GM18526 (cell line): ENCODE measurements around the gene GPC5.

Source experiments
- POLR2A ChIP-seq: IDR thresholded peaks from 3 replicates; pipeline ENCODE4 v1.6.1; 2011; ENCODE audit not compliant: insufficient read length; ENCODE audit errors: extremely low read depth

Gene GPC5

DNA sequence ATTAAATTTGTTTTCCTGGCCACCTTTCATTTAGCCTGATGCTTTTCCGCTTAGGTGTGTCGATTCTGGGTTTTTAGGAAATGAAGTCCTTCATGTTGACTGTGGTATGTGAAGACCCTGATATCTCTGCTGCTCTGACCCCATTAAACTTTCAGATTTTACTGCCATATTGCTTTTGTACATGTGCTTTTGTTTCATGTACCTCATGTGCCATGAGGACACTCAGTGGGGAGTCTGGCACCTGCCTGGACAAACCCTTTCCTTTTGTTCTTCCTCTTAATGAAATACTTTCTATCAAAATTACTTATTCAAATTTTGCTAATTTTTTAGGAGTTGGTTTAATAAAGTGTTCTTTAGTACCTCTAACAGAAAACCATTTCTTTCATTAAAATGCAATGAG lies 774.8 kb downstream of the GPC5 start:
- no peak for TF ChIP-seq POLR2A

DNA sequence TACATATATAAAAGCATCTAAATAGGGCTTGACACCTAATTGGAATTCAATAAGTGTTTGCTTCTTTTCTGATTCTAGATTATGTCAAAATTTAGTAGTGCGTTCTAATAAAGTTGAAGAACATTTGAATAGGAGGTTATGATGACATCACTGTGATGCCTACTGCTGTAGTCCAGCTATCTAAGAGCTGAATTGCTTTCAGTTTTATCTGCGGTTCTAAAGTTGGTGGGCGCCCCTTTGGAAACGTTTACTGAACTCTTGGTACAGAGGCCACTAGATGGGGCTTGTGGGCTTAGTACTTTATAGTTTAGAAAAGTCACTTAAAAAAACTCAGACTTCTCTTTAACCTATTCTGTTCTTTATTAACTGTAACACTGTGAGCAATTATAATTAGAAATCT lies 776.9 kb downstream of the GPC5 start:
- TF ChIP-seq POLR2A: no peak

DNA sequence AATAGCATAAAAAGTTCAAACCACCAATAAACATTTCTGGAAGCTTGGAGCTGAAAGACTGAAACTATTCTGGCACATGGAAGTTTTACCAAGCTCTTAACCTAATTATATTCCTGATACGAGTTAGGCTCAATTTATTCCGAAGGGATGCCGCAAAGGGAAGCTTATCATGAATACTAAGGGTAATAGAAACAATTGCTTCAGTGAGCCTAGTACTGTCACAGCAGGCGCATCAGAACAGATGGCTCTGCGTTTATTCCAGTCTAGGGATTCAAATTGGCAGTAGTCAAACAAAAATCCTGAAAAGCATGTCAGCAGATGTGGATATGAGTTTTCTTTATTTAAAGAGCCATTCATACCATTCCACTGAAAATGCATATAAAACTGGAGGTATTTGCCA lies 779.5 kb downstream of the GPC5 start:
- no peak for TF ChIP-seq POLR2A

DNA sequence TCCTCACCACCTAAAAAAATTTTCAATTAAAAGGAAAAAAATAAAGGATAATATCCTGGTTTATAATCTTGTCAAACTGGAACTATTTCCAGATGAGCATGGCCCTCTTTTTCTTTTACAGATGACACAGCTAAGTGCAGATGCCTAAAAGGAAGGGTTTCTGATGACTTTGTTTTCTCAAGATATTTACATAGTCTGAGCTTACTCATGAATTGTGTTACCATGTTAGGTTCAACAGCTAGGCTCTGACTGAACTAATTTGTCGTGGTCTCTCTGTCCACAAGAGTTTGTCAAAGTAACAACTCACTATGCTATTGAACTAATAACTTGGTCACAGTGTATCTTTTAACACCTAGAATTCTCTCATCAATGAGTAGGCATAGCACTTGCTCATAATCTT lies 780.8 kb downstream of the GPC5 start:
- TF ChIP-seq POLR2A: no peak

DNA sequence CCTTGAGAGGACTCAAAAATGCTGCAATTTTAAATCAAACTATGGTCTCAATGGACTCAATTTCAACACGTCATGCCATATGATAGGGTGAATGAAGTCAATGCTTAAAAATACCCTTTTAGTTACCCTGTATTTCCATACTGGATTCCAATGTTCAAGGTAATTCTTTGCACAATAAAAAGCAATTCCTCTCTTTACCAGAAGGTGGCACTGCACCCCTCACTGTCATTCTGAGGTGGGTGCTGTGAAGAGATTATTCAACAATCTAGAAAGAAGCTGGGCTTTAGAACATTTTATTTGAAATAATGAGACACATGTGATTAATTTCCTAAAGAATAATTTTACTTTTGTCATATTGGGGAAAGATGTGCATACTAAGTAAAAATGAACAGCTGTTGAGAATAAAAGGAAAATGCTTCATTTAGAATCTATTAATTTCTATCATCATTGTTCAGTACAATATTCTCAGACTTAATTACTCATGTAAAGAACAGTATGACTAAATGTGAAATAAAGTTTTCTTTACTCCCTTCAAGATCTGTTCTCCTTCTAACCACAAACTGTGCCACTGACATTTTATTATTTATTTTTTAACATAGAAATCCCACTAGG lies 789.1 kb downstream of the GPC5 start:
- TF ChIP-seq POLR2A: no peak

DNA sequence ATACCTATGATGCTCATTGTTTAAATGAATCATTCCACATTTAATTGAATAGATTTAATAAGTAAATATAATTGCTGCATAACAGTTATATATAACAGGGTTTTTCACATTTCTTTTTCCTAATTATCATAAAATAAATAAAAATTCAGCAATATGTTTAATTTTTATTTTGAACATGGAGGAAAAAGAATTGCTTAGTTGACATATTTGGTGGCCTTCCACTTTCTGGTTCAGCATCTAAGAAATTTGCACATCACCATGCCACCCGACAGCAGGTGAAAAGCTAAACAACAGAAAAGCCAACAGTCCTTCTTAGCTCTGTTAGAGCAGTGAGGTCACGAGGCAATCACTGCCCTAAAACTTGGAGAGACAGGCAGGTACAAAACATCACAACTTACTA lies 790.2 kb downstream of the GPC5 start:
- no peak for TF ChIP-seq POLR2A

DNA sequence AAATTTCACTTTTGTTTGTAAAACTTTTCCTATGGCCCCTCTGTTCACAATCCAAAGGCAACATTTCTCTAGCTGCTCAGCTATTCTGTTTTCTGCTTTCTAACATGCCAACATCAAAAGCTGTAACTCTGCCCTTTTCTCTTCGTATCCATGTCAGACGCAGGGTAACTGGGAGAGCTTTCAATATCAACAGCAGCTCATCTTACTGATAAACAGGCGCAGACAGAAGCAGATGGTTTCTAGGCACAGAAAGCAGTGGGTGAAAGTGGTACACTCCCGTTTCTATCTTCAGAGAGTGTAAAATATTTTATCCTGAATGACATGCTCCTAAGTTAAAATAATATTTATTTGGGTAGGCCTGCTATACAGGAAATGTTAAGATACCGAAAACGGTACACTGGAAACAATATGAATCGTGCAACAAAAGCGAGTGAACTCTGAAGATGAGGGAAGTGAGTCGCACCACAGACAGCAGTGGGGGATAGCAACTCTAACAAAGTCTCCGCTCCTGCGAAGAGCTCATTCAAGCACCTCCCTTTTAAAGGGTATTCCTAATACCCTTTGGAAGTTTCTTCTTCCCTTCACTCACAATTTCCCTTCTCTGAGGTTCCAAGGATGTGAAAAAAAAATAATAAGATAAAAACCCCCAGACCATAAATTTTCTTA lies 798.3 kb downstream of the GPC5 start:
- TF ChIP-seq POLR2A: no peak

DNA sequence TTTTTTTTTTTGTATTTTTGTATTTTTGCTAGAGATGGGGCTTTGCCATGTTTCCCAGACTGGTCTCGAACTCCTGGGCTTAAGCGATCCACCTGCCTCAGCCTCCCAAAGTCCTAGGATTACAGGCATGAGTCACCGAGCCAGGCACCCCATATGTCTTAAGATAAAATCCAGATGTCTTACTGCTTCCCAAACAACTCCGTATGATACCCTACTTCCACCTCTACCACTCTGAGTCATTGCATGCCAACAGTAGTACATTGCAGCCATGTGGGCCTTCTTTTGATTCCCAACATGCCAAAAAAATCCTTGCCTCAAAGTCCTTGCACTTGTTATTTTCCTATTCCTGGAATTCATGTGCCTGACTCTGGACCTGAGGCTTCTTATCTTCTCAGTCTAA lies 799.2 kb downstream of the GPC5 start:
- no peak for TF ChIP-seq POLR2A

DNA sequence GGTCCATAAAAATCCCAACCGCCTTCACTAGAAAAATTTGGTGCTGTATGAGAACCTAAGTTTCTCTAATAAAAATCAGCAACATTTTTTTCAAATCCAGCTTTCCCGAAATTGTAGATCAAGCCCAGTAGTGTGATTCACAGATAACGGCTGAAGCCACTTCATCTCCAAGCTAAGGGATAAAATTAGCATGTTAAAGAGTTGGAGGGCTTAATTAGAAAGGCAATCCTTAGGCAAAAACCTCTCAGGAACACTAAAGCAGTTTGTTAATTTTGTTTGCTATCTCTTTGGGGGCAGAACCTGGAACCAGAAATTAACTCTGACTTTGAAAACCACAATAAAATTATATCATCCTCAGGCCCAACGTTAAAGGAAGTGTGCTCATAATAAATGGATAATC lies 820.2 kb downstream of the GPC5 start:
- TF ChIP-seq POLR2A: no peak

DNA sequence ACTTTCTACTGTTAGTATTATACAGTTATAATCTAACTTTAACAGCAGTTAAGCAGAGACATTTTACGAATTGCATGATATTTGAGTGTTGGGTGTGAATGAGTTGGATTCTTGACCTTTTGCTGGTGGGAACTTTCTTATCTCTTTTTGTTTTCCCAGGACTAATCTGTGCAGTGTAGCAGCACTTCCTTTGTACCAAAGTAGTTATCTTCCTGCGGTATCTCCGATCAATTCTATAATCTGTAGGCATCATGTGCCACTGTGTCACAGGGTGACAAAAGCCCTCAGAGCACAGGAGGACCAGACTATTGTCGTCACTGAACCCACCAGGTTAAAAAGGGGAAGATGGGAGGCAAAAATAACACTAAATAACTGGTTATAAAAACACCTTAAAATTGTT lies 823.5 kb downstream of the GPC5 start:
- no peak for TF ChIP-seq POLR2A

DNA sequence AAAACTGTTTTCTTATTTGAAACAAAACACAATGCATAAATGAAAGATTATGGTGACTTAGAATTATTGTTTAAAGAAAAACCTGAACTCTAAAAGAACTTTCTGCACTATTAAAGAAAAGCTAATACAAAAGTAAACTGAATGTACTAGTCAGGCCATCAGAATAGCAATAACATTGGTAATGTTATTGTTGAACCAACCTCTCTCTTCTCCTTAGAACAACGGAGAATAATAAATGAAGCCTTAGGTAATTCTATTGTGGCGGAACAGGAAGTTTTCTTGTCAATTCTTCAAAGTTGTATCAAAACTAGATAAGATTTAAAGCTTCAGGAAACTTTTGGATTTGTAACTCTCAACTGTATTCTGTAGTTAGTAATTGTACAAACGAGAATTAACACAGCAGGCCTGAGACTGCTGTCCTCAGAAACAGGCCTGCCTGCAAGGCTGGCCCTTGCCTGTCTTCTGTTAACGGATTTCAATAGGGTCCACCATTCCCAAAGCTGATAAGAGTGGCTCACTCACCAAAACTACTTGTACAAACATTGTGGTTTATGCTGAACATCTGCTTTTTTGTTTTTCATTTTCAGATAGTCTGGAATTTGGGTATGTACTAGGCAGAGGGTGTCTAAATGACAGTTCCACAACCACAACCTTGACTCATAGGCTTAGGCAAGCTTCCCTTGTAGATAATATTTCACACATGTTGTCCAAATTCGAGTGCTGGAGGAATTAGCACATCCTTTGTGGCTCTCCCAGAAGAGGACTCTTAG lies 825.8 kb downstream of the GPC5 start:
- TF ChIP-seq POLR2A: no peak

DNA sequence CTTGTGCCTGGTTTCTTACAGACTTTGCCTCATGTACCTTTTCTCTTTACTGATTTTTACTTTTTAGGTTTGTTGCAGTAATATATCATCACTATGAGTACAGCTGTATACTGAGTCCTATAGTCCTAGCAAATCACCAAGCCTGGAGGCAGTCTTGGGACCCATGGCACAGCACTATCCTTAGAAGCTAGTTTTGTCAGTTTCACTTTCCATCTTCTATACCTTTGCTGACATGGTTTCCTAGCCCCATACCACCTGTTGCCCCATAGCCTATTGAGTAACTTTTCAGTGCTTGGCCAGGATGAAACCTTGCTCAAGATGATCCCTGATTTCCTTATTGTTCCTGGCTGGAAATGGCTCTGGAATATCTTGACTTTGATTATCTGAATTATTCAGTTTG lies 826.4 kb downstream of the GPC5 start:
- TF ChIP-seq POLR2A: no peak

DNA sequence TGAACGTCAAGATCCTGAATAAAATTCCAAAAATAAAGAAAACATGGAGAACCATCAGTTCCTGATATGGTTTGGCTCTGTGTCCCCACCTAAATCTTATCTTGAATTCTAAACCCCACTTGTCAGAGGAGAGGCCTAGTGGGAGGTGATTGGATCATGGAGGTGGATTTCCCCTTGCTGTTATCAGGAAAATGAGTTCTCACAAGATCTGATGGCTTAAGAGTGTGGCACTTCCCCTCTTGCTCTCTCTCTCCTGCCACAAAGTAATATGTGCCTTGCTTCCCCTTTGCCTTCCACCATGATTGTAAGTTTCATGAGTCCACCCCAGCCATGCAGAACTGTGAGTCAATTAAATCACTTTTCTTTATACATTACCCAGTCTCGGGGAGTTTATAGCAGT lies 827.4 kb downstream of the GPC5 start:
- TF ChIP-seq POLR2A: no peak

DNA sequence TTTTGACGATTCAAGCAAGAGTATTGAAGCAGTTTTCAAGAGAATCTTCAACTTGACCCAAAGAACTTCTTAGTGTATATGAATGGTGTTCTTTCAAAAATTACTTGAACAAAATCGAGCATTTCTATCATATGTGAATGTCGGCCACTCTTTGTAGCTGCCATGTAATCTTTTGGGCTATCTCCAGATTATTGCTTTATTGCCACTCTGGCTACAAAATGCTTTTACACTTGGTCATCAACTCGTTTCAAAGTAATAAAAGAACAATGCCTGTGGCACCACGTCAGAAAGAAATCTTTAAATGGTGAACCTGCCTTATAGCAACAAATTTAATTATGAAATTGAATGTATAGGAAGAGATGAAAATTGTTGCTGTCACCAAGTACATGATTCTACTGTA lies 834.5 kb downstream of the GPC5 start:
- no peak for TF ChIP-seq POLR2A

DNA sequence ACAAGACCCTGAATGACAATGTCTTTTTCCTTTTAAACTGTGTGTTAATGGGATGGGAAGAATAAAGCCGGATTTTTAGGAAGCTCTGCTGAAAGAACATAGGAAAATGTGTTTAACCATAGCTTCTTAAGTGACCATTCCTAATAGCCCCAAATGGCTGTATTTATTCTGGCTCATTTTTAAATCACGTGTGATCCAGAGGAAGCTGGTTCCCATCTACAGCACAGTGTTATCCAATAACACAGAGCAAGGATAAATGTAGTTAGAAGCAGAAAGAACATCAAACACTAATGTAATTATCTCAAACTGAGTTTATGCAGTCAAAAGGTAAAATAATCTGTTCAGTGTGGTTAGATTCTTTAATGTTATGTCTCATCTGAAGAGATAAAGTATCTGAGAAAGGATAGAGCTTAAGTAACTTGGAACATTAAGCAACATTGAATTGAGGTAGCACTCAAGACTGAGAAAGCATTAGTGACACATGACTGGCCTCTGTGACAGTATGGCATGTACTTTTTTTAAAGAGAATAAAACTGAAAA lies 853.3 kb downstream of the GPC5 start:
- no peak for TF ChIP-seq POLR2A

DNA sequence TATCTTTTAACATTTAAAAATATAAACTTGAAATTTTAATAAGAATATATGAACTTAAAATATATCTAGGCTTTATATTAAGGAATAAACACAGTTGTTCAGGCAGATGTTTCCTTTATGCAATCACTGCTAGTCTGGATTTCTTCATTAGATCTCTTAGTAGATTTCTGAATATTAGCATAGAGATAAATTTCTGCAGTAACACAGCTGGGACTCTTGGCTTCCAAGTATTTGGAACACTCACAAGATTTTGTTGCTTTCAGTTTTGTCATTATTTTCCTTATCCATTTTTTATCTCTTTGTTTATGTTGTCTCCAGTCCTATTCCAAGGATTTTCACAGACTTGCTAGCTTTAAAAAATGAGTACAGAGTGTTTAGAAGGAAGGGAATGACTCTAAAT lies 857.1 kb downstream of the GPC5 start:
- TF ChIP-seq POLR2A: no peak

DNA sequence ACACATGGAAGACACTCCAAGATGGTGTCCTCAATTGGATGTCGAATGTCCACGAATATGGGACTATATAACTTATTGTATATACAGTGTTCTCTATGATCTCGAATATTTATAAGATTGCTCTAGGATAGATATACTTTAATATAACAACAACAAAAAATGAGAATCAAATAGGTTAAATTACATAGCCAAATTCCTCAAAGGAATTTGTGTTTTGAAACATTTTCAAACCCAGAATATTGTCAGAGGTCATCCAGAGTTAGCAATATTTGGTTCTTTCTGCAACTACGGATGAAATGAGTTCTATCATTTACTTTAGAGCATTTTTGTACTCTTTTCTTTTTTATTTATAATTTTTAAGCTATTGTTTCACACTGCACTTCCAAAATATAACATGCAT lies 857.8 kb downstream of the GPC5 start:
- TF ChIP-seq POLR2A: no peak

DNA sequence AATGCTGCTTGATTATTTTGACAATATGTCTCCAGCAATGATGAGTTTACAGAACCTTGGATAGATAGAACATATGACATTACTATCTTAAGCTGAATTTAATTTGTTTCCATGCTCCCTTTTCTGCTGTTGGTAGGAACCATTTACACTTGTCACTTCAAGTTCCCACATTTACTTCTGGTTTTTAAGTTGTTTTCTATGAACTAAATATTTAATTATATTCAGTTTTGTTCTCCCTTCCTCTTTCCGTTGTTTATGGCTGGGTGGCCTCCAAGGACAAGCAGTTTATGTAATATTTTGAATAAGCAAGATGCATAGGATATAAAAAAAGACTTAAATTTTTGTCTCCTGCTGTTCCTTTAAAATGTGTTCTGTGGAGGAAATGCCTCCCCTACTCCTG lies 860.6 kb downstream of the GPC5 start:
- TF ChIP-seq POLR2A: no peak
